ENCODE results near the gene TMEM132C.

The TMEM132C gene

GRCh38 chr12:128644664-128645296 lies 377.8 kb downstream of the TMEM132C start:
- H3K4me3 ChIP-seq (ENCODE audit: low read depth, low read length) = no peak overlapping the region
- peak; percentile 87 for TF ChIP-seq CTCF (IDR thresholded peaks at IDR 0.05; ENCODE audit: borderline replicate concordance, insufficient read depth, low read depth, low read length)

- no peak for TF ChIP-seq CTCF (IDR thresholded peaks at IDR 0.05; ENCODE audit: borderline replicate concordance, insufficient read depth, low read depth, low read length)
- H3K4me3 ChIP-seq (ENCODE audit: low read depth, low read length) = no peak overlapping the region
These were observed 382.9 kb downstream of the TMEM132C start for GRCh38 chr12:128649902-128650301.

DNA sequence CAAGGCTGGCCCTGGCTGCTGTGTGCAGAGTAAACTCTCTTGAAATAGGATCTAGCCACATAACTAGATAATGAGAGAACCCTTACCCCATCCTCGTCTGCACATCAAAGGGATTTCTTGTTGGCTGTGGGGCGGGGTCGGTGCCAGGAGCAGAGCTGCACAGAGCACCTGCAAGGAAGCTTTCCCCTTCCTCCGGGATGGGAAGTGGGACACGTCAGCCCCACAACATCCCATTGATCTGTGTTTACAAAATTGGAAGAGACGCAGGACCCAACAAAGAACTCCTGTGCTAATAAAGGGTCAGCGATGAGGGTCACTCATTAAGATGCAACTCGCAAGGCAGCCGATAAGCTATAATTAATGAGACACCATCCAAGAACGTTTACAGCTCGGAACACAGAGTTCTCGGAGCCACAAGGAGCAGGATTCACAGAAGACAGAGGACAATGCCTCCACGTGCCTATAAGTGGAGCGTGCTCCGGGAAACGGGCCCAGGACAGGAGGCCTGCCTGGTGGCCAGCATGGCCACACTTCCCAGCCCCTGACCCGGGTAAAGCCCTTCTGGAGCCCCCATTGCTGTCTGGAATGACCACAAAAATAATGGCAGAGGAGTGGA lies 385.3 kb downstream of the TMEM132C start:
- no peak for TF ChIP-seq CTCF (IDR thresholded peaks at IDR 0.05; ENCODE audit: borderline replicate concordance, insufficient read depth, low read depth, low read length)
- H3K4me3 ChIP-seq (ENCODE audit: low read depth, low read length) = no peak overlapping the region

GRCh38 chr12:128654468-128654867 lies 387.5 kb downstream of the TMEM132C start:
- H3K4me3 ChIP-seq (ENCODE audit: low read depth, low read length) = no peak overlapping the region
- no peak for TF ChIP-seq CTCF (IDR thresholded peaks at IDR 0.05; ENCODE audit: borderline replicate concordance, insufficient read depth, low read depth, low read length)

DNA sequence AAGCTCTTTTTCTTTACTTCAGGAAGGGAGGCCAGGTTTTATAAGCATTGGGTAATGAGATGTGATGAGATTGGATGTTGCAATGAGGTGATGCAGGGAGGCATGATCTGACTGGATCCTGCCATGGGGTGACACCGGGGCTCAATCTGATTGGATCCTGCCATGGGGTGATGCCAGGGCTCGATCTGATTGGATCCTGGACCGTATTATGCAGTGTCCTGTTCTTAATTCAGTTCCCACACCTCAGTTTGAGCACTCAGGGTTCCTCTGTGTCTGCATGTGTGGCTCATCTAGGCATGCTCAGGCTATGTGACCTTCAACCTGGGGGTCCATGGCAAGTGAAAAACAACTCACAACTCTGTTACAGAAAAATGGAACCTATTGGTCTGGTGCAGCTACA lies 390.4 kb downstream of the TMEM132C start:
- TF ChIP-seq CTCF (IDR thresholded peaks at IDR 0.05; ENCODE audit: borderline replicate concordance, insufficient read depth, low read depth, low read length) = no peak
- no peak overlapping the region for H3K4me3 ChIP-seq (ENCODE audit: low read depth, low read length)

- H3K4me3 ChIP-seq (ENCODE audit: low read depth, low read length) = no peak overlapping the region
- TF ChIP-seq CTCF (IDR thresholded peaks at IDR 0.05; ENCODE audit: borderline replicate concordance, insufficient read depth, low read depth, low read length) = no peak
These were observed 393.7 kb downstream of the TMEM132C start for GRCh38 chr12:128660532-128661225.

GRCh38 chr12:128661226-128661569 lies 394.2 kb downstream of the TMEM132C start:
- no peak for TF ChIP-seq CTCF (IDR thresholded peaks at IDR 0.05; ENCODE audit: borderline replicate concordance, insufficient read depth, low read depth, low read length)

More at GRCh38 chr12:128661226-128661569, 394.2 kb downstream of the TMEM132C start:
- H3K4me3 ChIP-seq (ENCODE audit: low read depth, low read length) = no peak overlapping the region
